Activated naive CD4-positive, alpha-beta T cell treated with anti-CD3 and anti-CD28 coated beads, Interleukin-2, amount 50 U/mL, for 72 hours (primary cell): ENCODE data around the gene IL1RL1. TPM values are rescaled to one million over a fixed set of nuclear protein-coding genes. Genes with fewer than 3 reads are reported as not detected.

Experiments
- ATAC-seq, 2 donors: fragments of 150-1000 bp; cut with Tn5 transposase; 2 replicates each; pipeline ENCODE4 v1.10.0; 2021; ENCODE audit warnings: mild to moderate bottlenecking in 2 of 2, moderate library complexity in 2 of 2
- DNase-seq, 2 donors: peaks; one replicate each; pipeline ENCODE4 v3.0.0; 2021 to 2022; ENCODE audit warnings: low spot score in 2 of 2
- H3K27ac Mint-ChIP-seq, 2 donors: one replicate each; pipeline ENCODE4 v1.8.0; 2022; ENCODE audit warnings: mild to moderate bottlenecking in 2 of 2, mixed read lengths in 2 of 2
- H3K36me3 Mint-ChIP-seq, 2 donors: one replicate each; pipeline ENCODE4 v1.8.0; 2022; ENCODE audit warnings: mixed read lengths in 2 of 2
- H3K9me3 Mint-ChIP-seq, 2 donors: one replicate each; pipeline ENCODE4 v1.8.0; 2022; ENCODE audit warnings: mixed read lengths in 2 of 2
- total RNA-seq, 2 donors: library from RNA; stranded (reverse); gene quantifications; one replicate each; pipeline ENCODE4 v1.2.3, GENCODE V29; 2022

IL1RL1 gene
- total RNA-seq, 2 donors from 2014 or later: 0.74 to 1.0 TPM

GRCh38 chr2:102345329-102345920 is 34.1 kb downstream of the IL1RL1 start:
- ATAC-seq: no peak
- H3K9me3 Mint-ChIP-seq: no peaks in the 10 kb centered on the region
- DNase-seq: no peak
- no peak overlapping the region for H3K27ac Mint-ChIP-seq
- H3K36me3 Mint-ChIP-seq: no peaks in the 10 kb centered on the region

GRCh38 chr2:102346381-102347130 is 35.2 kb downstream of the IL1RL1 start:
- ATAC-seq (no peak), DNase-seq (no peak)
- Mint-ChIP-seq H3K27ac (no peak overlapping the region), H3K9me3 (no peaks in the 10 kb centered on the region), H3K36me3 (no peaks in the 10 kb centered on the region)

- no peaks in the 10 kb centered on the region for H3K9me3 Mint-ChIP-seq
- DNase-seq: no peak
- no peaks in the 10 kb centered on the region for H3K36me3 Mint-ChIP-seq
- ATAC-seq: peak; percentile 73 to 82
- no peak overlapping the region for H3K27ac Mint-ChIP-seq
Measured at GRCh38 chr2:102350137-102350793, 38.9 kb downstream of the IL1RL1 start.

GRCh38 chr2:102355526-102356380 is 44.4 kb downstream of the IL1RL1 start, which contains the start of gene IL18R1:
IL18R1 (plus strand) TSS chr2:102355796; CDS start chr2:102362661, 6,865 bp downstream.
- peak; percentile 80 to 84 for DNase-seq
- ATAC-seq: peak; percentile 85 to 96
- Mint-ChIP-seq H3K27ac (peak within 1 kb of the TSS; percentile 91 to 96), H3K36me3 (peaks cover 5 to 22% of the 10 kb centered on the region in 2 donors), H3K9me3 (no peaks in the 10 kb centered on the region)

- peak overlapping the region; percentile 91 to 96 for H3K27ac Mint-ChIP-seq
- no peaks in the 10 kb centered on the region for H3K9me3 Mint-ChIP-seq
- no peak for DNase-seq
- H3K36me3 Mint-ChIP-seq: peaks cover 6 to 28% of the 10 kb centered on the region in 2 donors
- ATAC-seq: peak in 1 of 2 donors; percentile 21
Measured at GRCh38 chr2:102356381-102356712, 45.0 kb downstream of the IL1RL1 start.

- no peak for DNase-seq
- H3K9me3 Mint-ChIP-seq: peaks cover 0 to 2% of the 10 kb centered on the region in 2 donors
- no peak for ATAC-seq
Measured at GRCh38 chr2:102356741-102357140, 45.4 kb downstream of the IL1RL1 start.

GRCh38 chr2:102357937-102358336 is 46.6 kb downstream of the IL1RL1 start:
- ATAC-seq: no peak

More at GRCh38 chr2:102356741-102357140, 45.4 kb downstream of the IL1RL1 start:
- Mint-ChIP-seq H3K27ac (peak overlapping the region; percentile 91 to 96), H3K36me3 (peaks cover 10 to 32% of the 10 kb centered on the region in 2 donors)

GRCh38 chr2:102358496-102358895 is 47.1 kb downstream of the IL1RL1 start:
- peaks cover 0 to 16% of the 10 kb centered on the region in 2 donors for H3K9me3 Mint-ChIP-seq
- H3K36me3 Mint-ChIP-seq: peaks cover 24 to 49% of the 10 kb centered on the region in 2 donors
- ATAC-seq (no peak), DNase-seq (no peak)
- H3K27ac Mint-ChIP-seq: no peak overlapping the region

More at GRCh38 chr2:102357937-102358336, 46.6 kb downstream of the IL1RL1 start:
- Mint-ChIP-seq H3K9me3 (peaks cover 0 to 10% of the 10 kb centered on the region in 2 donors), H3K36me3 (peaks cover 19 to 44% of the 10 kb centered on the region in 2 donors), H3K27ac (no peak overlapping the region)
- no peak for DNase-seq

- no peak overlapping the region for H3K27ac Mint-ChIP-seq
- H3K9me3 Mint-ChIP-seq: peaks cover 0 to 23% of the 10 kb centered on the region in 2 donors
- ATAC-seq: no peak
- DNase-seq: no peak
- peaks cover 35 to 60% of the 10 kb centered on the region in 2 donors for H3K36me3 Mint-ChIP-seq
Measured at GRCh38 chr2:102359527-102359926, 48.2 kb downstream of the IL1RL1 start.

GRCh38 chr2:102361632-102362241 is 50.4 kb downstream of the IL1RL1 start:
- Mint-ChIP-seq H3K9me3 (peaks cover 14 to 43% of the 10 kb centered on the region in 2 donors), H3K27ac (peak overlapping the region in 1 of 2 donors; percentile 69), H3K36me3 (peaks cover 51 to 73% of the 10 kb centered on the region in 2 donors)
- ATAC-seq (no peak), DNase-seq (no peak)

- ATAC-seq: no peak
- Mint-ChIP-seq H3K9me3 (peaks cover 14 to 48% of the 10 kb centered on the region in 2 donors), H3K36me3 (peaks cover 65 to 95% of the 10 kb centered on the region in 2 donors), H3K27ac (peak overlapping the region in 1 of 2 donors; percentile 96)
- no peak for DNase-seq
Measured at GRCh38 chr2:102365763-102366162, 54.4 kb downstream of the IL1RL1 start.

- peaks cover 14 to 48% of the 10 kb centered on the region in 2 donors for H3K9me3 Mint-ChIP-seq
- peak in 1 of 2 donors; percentile 21 for DNase-seq
- peak; percentile 72 to 73 for ATAC-seq
- peaks cover 66 to 95% of the 10 kb centered on the region in 2 donors for H3K36me3 Mint-ChIP-seq
- H3K27ac Mint-ChIP-seq: peak overlapping the region; percentile 96 to 97
Measured at GRCh38 chr2:102366406-102367112, 55.2 kb downstream of the IL1RL1 start.

- H3K36me3 Mint-ChIP-seq: peaks cover 61 to 91% of the 10 kb centered on the region in 2 donors
- H3K9me3 Mint-ChIP-seq: peaks cover 14 to 42% of the 10 kb centered on the region in 2 donors
- ATAC-seq (peak; percentile 88 to 95), DNase-seq (peak in 1 of 2 donors; percentile 36)
- H3K27ac Mint-ChIP-seq: peak overlapping the region; percentile 96 to 97
Measured at GRCh38 chr2:102367331-102367971, 56.1 kb downstream of the IL1RL1 start.

- ATAC-seq (no peak), DNase-seq (no peak)
- Mint-ChIP-seq H3K9me3 (peaks cover 14 to 31% of the 10 kb centered on the region in 2 donors), H3K27ac (peak overlapping the region; percentile 81 to 97), H3K36me3 (peaks cover 49 to 87% of the 10 kb centered on the region in 2 donors)
Measured at GRCh38 chr2:102368461-102369109, 57.2 kb downstream of the IL1RL1 start.
